DOHH2 (cell line): Measurements from ENCODE around the gene BATF.

Experiments
- H3F3A ChIP-seq: fragments of 200-600 bp; sonication (generic), shearing (Covaris generic); 2 replicates; pipeline ENCODE4 v1.6.0; 2016; ENCODE audit warnings: antibody characterized with exemption, mild to moderate bottlenecking; ENCODE audit not compliant: control insufficient read depth, insufficient read depth
- H3K27ac ChIP-seq: fragments of 200-600 bp; sonication (generic); 2 replicates; pipeline ENCODE4 v1.5.1; 2014; ENCODE audit warnings: low read depth, mild to moderate bottlenecking, low read length, moderate library complexity
- H3K27me3 ChIP-seq: fragments of 200-600 bp; sonication (generic); 2 replicates; pipeline ENCODE4 v1.6.1; 2014; ENCODE audit warnings: mild to moderate bottlenecking, low read length, mixed read lengths; ENCODE audit not compliant: control insufficient read depth
- H3K36me3 ChIP-seq: fragments of 200-600 bp; sonication (generic); 2 replicates; pipeline ENCODE4 v1.6.1; 2014; ENCODE audit warnings: mild to moderate bottlenecking, low read length, moderate library complexity, mixed read lengths; ENCODE audit not compliant: control insufficient read depth
- H3K4me1 ChIP-seq: fragments of 200-600 bp; sonication (generic); 2 replicates; pipeline ENCODE4 v1.6.1; 2014; ENCODE audit warnings: mild to moderate bottlenecking, low read length, mixed read lengths; ENCODE audit not compliant: control insufficient read depth
- H3K4me2 ChIP-seq: fragments of 200-600 bp; sonication (generic); 2 replicates; pipeline ENCODE4 v1.6.0; 2014; ENCODE audit warnings: mild to moderate bottlenecking, low read length, moderate library complexity
- H3K4me3 ChIP-seq: fragments of 200-600 bp; sonication (generic); 2 replicates; pipeline ENCODE4 v1.5.1; 2014; ENCODE audit warnings: mild to moderate bottlenecking, low read length, mixed read lengths
- H3K79me2 ChIP-seq: fragments of 200-600 bp; sonication (generic); 2 replicates; pipeline ENCODE4 v1.6.1; 2014; ENCODE audit warnings: mild to moderate bottlenecking, low read length, mixed read lengths; ENCODE audit not compliant: control insufficient read depth
- H3K9me2 ChIP-seq: fragments of 200-600 bp; sonication (generic); replicated peaks from 2 replicates; pipeline ENCODE4 v1.6.1; 2014; ENCODE audit warnings: mild to moderate bottlenecking, low read length, mixed read lengths; ENCODE audit not compliant: control insufficient read depth
- H3K9me3 ChIP-seq: fragments of 200-600 bp; sonication (generic); 2 replicates; pipeline ENCODE4 v1.6.1; 2014; ENCODE audit warnings: antibody characterized with exemption, low read length, mixed read lengths; ENCODE audit not compliant: control insufficient read depth, insufficient read depth
- H4K20me1 ChIP-seq: fragments of 200-600 bp; sonication (generic); 2 replicates; pipeline ENCODE4 v1.6.0; 2014; ENCODE audit warnings: low read depth, mild to moderate bottlenecking, antibody characterized with exemption, low read length, moderate library complexity; ENCODE audit not compliant: control insufficient read depth, insufficient read depth
- CTCF ChIP-seq: fragments of 200-600 bp; sonication (generic); IDR thresholded peaks from one replicate; pipeline ENCODE4 v1.5.1; 2014; ENCODE audit warnings: antibody characterized with exemption, mild to moderate bottlenecking, low read depth, low read length; ENCODE audit not compliant: poor library complexity, severe bottlenecking
- EZH2phosphoT487 ChIP-seq: fragments of 200-600 bp; sonication (generic); IDR thresholded peaks from 2 replicates; pipeline ENCODE4 v1.6.1; 2017; ENCODE audit warnings: borderline replicate concordance, mild to moderate bottlenecking, antibody characterized with exemption, low read length, moderate library complexity, mixed read lengths

BATF gene

GRCh38 chr14:75533791-75534555, 11.7 kb downstream of the BATF start:
- H3K4me2 ChIP-seq = no peak overlapping the region
- no peaks in the 10 kb centered on the region for H3K36me3 ChIP-seq
- H3K27ac ChIP-seq = no peak overlapping the region
- H3K27me3 ChIP-seq = peaks cover 17% of the 10 kb centered on the region
- no peak overlapping the region for H3K4me3 ChIP-seq
- H3K9me2 ChIP-seq = no peaks in the 10 kb centered on the region
- H3F3A ChIP-seq = no peaks in the 10 kb centered on the region
- no peak for TF ChIP-seq EZH2phosphoT487
- TF ChIP-seq CTCF = no peak
- H3K4me1 ChIP-seq = no peaks in the 10 kb centered on the region
- no peaks in the 10 kb centered on the region for H3K9me3 ChIP-seq
- H3K79me2 ChIP-seq = no peaks in the 10 kb centered on the region
- H4K20me1 ChIP-seq = no peaks in the 10 kb centered on the region

- Histone ChIP-seq H3K36me3 (no peaks in the 10 kb centered on the region), H4K20me1 (no peaks in the 10 kb centered on the region), H3K9me3 (no peaks in the 10 kb centered on the region), H3K27ac (no peak overlapping the region), H3K4me2 (no peak overlapping the region), H3K4me3 (no peak overlapping the region), H3F3A (no peaks in the 10 kb centered on the region), H3K4me1 (no peaks in the 10 kb centered on the region), H3K9me2 (no peaks in the 10 kb centered on the region), H3K79me2 (no peaks in the 10 kb centered on the region), H3K27me3 (peaks cover 23% of the 10 kb centered on the region)
- TF ChIP-seq CTCF (no peak), EZH2phosphoT487 (no peak)
Observed at GRCh38 chr14:75535164-75535898, 13.1 kb downstream of the BATF start.

GRCh38 chr14:75537071-75537470, 14.8 kb downstream of the BATF start:
- no peaks in the 10 kb centered on the region for H3K9me3 ChIP-seq
- no peaks in the 10 kb centered on the region for H3K79me2 ChIP-seq

More at GRCh38 chr14:75537071-75537470, 14.8 kb downstream of the BATF start:
- H3K9me2 ChIP-seq = no peaks in the 10 kb centered on the region
- H3K27ac ChIP-seq = no peak overlapping the region
- H3K36me3 ChIP-seq = no peaks in the 10 kb centered on the region
- H3K4me3 ChIP-seq = no peak overlapping the region
- no peaks in the 10 kb centered on the region for H3F3A ChIP-seq
- H4K20me1 ChIP-seq = no peaks in the 10 kb centered on the region
- H3K4me2 ChIP-seq = no peak overlapping the region
- TF ChIP-seq CTCF (no peak), EZH2phosphoT487 (no peak)
- peaks cover 33% of the 10 kb centered on the region for H3K27me3 ChIP-seq
- H3K4me1 ChIP-seq = no peaks in the 10 kb centered on the region
